HL-60 (cell line): ENCODE data around the gene CSF1.
A peak's percentile ranks its signal among the peaks of the same experiment; 100 is the strongest.

Experiments used
- DNase-seq, 2 experiments: peaks; one replicate each; pipeline ENCODE4 v3.0.0-alpha.2; 2010 to 2020; ENCODE audit warnings: low read depth in 1 of 2, low spot score in 1 of 2
- H3K27ac ChIP-seq: fragments of 250-450 bp; sonication (Bioruptor Pico); replicated peaks from 2 replicates; pipeline ENCODE4 v1.5.1; 2020; ENCODE audit warnings: mild to moderate bottlenecking, moderate library complexity
- H3K27me3 ChIP-seq: fragments of 250-450 bp; sonication (Bioruptor Pico); 2 replicates; pipeline ENCODE4 v1.5.1; 2021; ENCODE audit warnings: mild to moderate bottlenecking, moderate library complexity; ENCODE audit not compliant: insufficient read depth, poor library complexity, severe bottlenecking
- H3K4me3 ChIP-seq: replicated peaks from 2 replicates; pipeline ENCODE4 v1.5.1; 2011; ENCODE audit warnings: mild to moderate bottlenecking, control low read depth, low read length; ENCODE audit not compliant: insufficient read depth
- CTCF ChIP-seq: IDR thresholded peaks from one replicate; pipeline ENCODE4 v1.5.1; 2011; ENCODE audit warnings: low read length, control low read depth, inconsistent platforms; ENCODE audit not compliant: insufficient read depth
- GABPA ChIP-seq: IDR thresholded peaks from 2 replicates; pipeline ENCODE4 v1.6.1; 2012; ENCODE audit warnings: low read depth
- POLR2AphosphoS5 ChIP-seq: IDR thresholded peaks from 2 replicates; pipeline ENCODE4 v1.6.1; 2012; ENCODE audit warnings: low read depth
- REST ChIP-seq: IDR thresholded peaks from 2 replicates; pipeline ENCODE4 v1.6.1; 2012; ENCODE audit warnings: low read depth; ENCODE audit not compliant: insufficient replicate concordance
- SPI1 ChIP-seq: IDR thresholded peaks from 2 replicates; pipeline ENCODE4 v1.6.1; 2012; ENCODE audit warnings: low read depth, mild to moderate bottlenecking, borderline replicate concordance

The CSF1 gene

GRCh38 chr1:109883248-109883955 is 27.2 kb upstream of the CSF1 start:
- DNase-seq: peak in 1 of 2 experiments; percentile 32
- TF ChIP-seq GABPA (no peak), SPI1 (peak; percentile 28; the same call in 1 of the 2 replicates)
- Histone ChIP-seq H3K27me3 (no peaks in the 10 kb centered on the region), H3K4me3 (no peak overlapping the region), H3K27ac (peak overlapping the region; percentile 15; the same call in 1 of the 2 replicates)

GRCh38 chr1:109884242-109884891 is 26.3 kb upstream of the CSF1 start:
- Histone ChIP-seq H3K27ac (no peak overlapping the region), H3K27me3 (no peaks in the 10 kb centered on the region), H3K4me3 (no peak overlapping the region)
- DNase-seq: no peak
- TF ChIP-seq POLR2AphosphoS5 (no peak), GABPA (no peak), SPI1 (no peak), CTCF (no peak), REST (no peak)

GRCh38 chr1:109885589-109885988 is 25.1 kb upstream of the CSF1 start:
- peak in 1 of 2 experiments; percentile 50 for DNase-seq
- TF ChIP-seq SPI1 (no peak), REST (no peak), POLR2AphosphoS5 (no peak), GABPA (no peak), CTCF (no peak)
- H3K27me3 ChIP-seq: no peaks in the 10 kb centered on the region
- H3K4me3 ChIP-seq: no peak overlapping the region
- H3K27ac ChIP-seq: peak overlapping the region; percentile 85

GRCh38 chr1:109886827-109887226 is 23.8 kb upstream of the CSF1 start:
- no peak for TF ChIP-seq REST
- TF ChIP-seq CTCF: no peak
- TF ChIP-seq POLR2AphosphoS5: peak; percentile 46; the same call in 1 of the 2 replicates
- TF ChIP-seq SPI1: peak; percentile 88; the same call in 1 of the 2 replicates
- TF ChIP-seq GABPA: peak; percentile 46
- peak overlapping the region; percentile 85 for H3K27ac ChIP-seq
- H3K27me3 ChIP-seq: no peaks in the 10 kb centered on the region
- no peak overlapping the region for H3K4me3 ChIP-seq
- peak; percentile 53 to 92 for DNase-seq
